ENCODE data around the gene PTPRA.
"Not testable (repeated sequence)": the region's sequence is repeated elsewhere in the genome, so short reads cannot be mapped to it uniquely, and the experiment has no call there.

The PTPRA gene

GRCh38 chr20:2888224-2888955 lies 15.1 kb downstream of the PTPRA start:
- DNase-seq (ENCODE audit: low read depth): no peak

GRCh38 chr20:2889209-2889608 lies 15.9 kb downstream of the PTPRA start:
- no peak for DNase-seq (ENCODE audit: low read depth)

- no peak for DNase-seq (ENCODE audit: low read depth)
These were observed 16.5 kb downstream of the PTPRA start for GRCh38 chr20:2889797-2890196.

- no peak for DNase-seq (ENCODE audit: low read depth)
These were observed 17.5 kb downstream of the PTPRA start for GRCh38 chr20:2890742-2891141.

GRCh38 chr20:2891343-2891742 lies 18.1 kb downstream of the PTPRA start:
- DNase-seq (ENCODE audit: low read depth): no peak

GRCh38 chr20:2892376-2892775 lies 19.1 kb downstream of the PTPRA start:
- no peak for DNase-seq (ENCODE audit: low read depth)

- no peak for DNase-seq (ENCODE audit: low read depth)
These were observed 20.9 kb downstream of the PTPRA start for GRCh38 chr20:2894221-2894620.

GRCh38 chr20:2895154-2895553 lies 21.9 kb downstream of the PTPRA start:
- DNase-seq (ENCODE audit: low read depth): not testable (repeated sequence)

GRCh38 chr20:2899243-2899642 lies 26.0 kb downstream of the PTPRA start:
- DNase-seq (ENCODE audit: low read depth): no peak

GRCh38 chr20:2900845-2901592 lies 27.7 kb downstream of the PTPRA start:
- DNase-seq (ENCODE audit: low read depth): no peak

GRCh38 chr20:2902291-2902690 lies 29.0 kb downstream of the PTPRA start:
- DNase-seq (ENCODE audit: low read depth): no peak

GRCh38 chr20:2902818-2903217 lies 29.5 kb downstream of the PTPRA start:
- DNase-seq (ENCODE audit: low read depth): no peak

- DNase-seq (ENCODE audit: low read depth): no peak
These were observed 30.4 kb downstream of the PTPRA start for GRCh38 chr20:2903686-2904085.

GRCh38 chr20:2907519-2907918 lies 34.2 kb downstream of the PTPRA start:
- no peak for DNase-seq (ENCODE audit: low read depth)

GRCh38 chr20:2909953-2910352 lies 36.7 kb downstream of the PTPRA start:
- no peak for DNase-seq (ENCODE audit: low read depth)

- DNase-seq (ENCODE audit: low read depth): no peak
These were observed 37.9 kb downstream of the PTPRA start for GRCh38 chr20:2911200-2911599.

GRCh38 chr20:2914160-2914559 lies 40.9 kb downstream of the PTPRA start:
- DNase-seq (ENCODE audit: low read depth): no peak

- DNase-seq (ENCODE audit: low read depth): no peak
These were observed 44.0 kb downstream of the PTPRA start for GRCh38 chr20:2917266-2917665.

- DNase-seq (ENCODE audit: low read depth): no peak
These were observed 45.1 kb downstream of the PTPRA start for GRCh38 chr20:2918096-2919049.

- no peak for DNase-seq (ENCODE audit: low read depth)
These were observed 46.4 kb downstream of the PTPRA start for GRCh38 chr20:2919518-2920245.

GRCh38 chr20:2920473-2920872 lies 47.2 kb downstream of the PTPRA start:
- no peak for DNase-seq (ENCODE audit: low read depth)

- DNase-seq (ENCODE audit: low read depth): no peak
These were observed 48.2 kb downstream of the PTPRA start for GRCh38 chr20:2921506-2921905.

All from fibroblast of the conjunctiva (primary cell).